ENCODE results near the gene KCNT1. TPM values are rescaled to one million over a fixed set of nuclear protein-coding genes. Genes with fewer than 3 reads are reported as not detected.

KCNT1 gene
- total RNA-seq, 4 donors from 2014 or later = 0.28 to 0.52 TPM; not detected in 2

- no peak for TF ChIP-seq POLR2A (IDR thresholded peaks at IDR 0.05)
- no peak for TF ChIP-seq CTCF (IDR thresholded peaks at IDR 0.05)
- DNase-seq = no peak
- Histone ChIP-seq H3K27me3 (peaks cover 0 to 7% of the 10 kb centered on the region in 2 donors), H3K9me3 (no peaks in the 10 kb centered on the region), H3K4me3 (no peak overlapping the region), H3K36me3 (no peaks in the 10 kb centered on the region), H3K27ac (no peak overlapping the region), H3K4me1 (no peaks in the 10 kb centered on the region)
- intact Hi-C loops (cut with DNase I; ENCODE audit: low total_unique reads) = no loop called here
Measured at GRCh38 chr9:135724186-135724787, 22.3 kb downstream of the KCNT1 start.

- intact Hi-C loops (cut with DNase I; ENCODE audit: low total_unique reads) = no loop called here
- Histone ChIP-seq H3K36me3 (no peaks in the 10 kb centered on the region), H3K27ac (no peak overlapping the region), H3K4me1 (no peaks in the 10 kb centered on the region), H3K27me3 (peaks cover 0 to 7% of the 10 kb centered on the region in 2 donors), H3K4me3 (no peak overlapping the region), H3K9me3 (peaks cover 0 to 3% of the 10 kb centered on the region in 2 donors)
- no peak for DNase-seq
- no peak for TF ChIP-seq CTCF (IDR thresholded peaks at IDR 0.05)
- TF ChIP-seq POLR2A (IDR thresholded peaks at IDR 0.05) = no peak
Measured at GRCh38 chr9:135726138-135726853, 24.3 kb downstream of the KCNT1 start.

DNA sequence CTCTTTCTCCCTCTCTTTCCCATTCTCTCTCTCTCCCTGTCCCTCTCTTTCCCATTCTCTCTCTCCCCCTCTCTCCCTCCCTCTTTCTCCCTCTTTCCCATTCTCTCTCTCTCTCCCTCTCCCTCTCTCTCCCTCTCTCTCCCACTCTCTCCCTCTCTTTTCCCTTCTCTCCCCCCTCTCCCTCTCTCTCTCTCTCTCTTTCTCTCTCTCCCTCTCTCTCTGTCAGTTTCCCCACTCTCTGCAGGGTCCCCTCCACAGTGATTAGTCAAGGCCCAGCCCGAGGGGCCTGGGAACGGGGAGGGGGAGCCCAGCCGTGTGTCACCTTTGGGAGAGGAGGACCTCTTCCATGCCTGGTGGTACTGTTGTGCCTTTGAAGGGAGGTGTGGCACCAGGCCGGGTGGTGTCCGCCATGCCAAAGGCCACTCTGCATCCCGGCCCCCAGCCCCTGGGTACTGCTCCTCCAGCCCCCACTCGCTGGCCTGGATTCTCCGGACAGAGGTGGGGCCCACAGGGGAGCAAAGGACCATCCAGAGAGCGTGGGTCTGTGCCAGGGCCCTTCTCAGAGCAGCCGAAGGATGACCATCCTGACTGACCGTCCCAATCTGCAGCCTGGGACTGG is 25.4 kb downstream of the KCNT1 start:
- H3K4me1 ChIP-seq = no peaks in the 10 kb centered on the region
- no peak overlapping the region for H3K4me3 ChIP-seq
- H3K9me3 ChIP-seq = peaks cover 0 to 7% of the 10 kb centered on the region in 2 donors
- TF ChIP-seq CTCF (IDR thresholded peaks at IDR 0.05) (no peak), POLR2A (IDR thresholded peaks at IDR 0.05) (no peak)
- H3K27ac ChIP-seq = no peak overlapping the region
- no peaks in the 10 kb centered on the region for H3K36me3 ChIP-seq
- intact Hi-C loops (cut with DNase I; ENCODE audit: low total_unique reads) = no loop called here
- DNase-seq = no peak
- peaks cover 0 to 7% of the 10 kb centered on the region in 2 donors for H3K27me3 ChIP-seq

GRCh38 chr9:135728436-135729110 is 26.6 kb downstream of the KCNT1 start:
- Histone ChIP-seq H3K4me1 (no peaks in the 10 kb centered on the region), H3K27me3 (peaks cover 0 to 7% of the 10 kb centered on the region in 2 donors), H3K27ac (no peak overlapping the region), H3K9me3 (peaks cover 0 to 7% of the 10 kb centered on the region in 2 donors), H3K4me3 (no peak overlapping the region), H3K36me3 (no peaks in the 10 kb centered on the region)
- intact Hi-C loops (cut with DNase I; ENCODE audit: low total_unique reads) = no loop called here
- no peak for DNase-seq
- no peak for TF ChIP-seq CTCF (IDR thresholded peaks at IDR 0.05)

Data from uterus (tissue), 4 donors.